ENCODE results near the gene EXOC2.

DNA sequence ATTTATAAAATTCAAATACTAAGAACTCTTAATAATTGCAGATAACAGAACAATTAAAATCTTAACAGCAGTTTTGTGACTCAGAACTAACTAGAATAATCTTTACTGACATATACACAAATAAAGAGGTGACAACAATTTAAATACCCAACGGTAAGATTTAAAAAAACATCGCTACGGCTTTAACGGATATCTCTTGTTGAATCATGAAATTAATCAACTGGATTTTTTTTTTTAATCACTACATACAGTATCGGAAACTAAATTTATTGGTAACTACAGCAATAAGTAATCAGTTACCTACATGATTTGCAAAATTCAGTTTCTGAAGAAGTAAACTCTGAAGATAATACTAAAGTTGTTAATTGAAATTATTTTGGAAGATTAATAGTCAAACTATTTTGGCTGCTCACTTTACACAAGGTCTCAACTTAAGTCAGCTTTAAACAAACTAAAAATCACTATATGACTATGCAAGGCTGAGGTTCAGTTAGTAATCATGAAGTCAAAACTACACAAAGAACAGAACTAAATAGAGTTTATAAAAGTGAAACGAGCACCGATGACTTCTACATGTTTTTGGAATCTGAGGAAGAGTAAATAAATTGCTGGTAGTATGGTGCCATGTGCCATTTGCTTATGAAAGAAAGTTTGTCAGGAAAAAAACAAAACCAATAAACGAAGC is 164.8 kb downstream of the EXOC2 start:
- TF ChIP-seq POLR2A (IDR thresholded peaks at IDR 0.05; ENCODE audit: low read depth, low read length) (no peak), POLR2AphosphoS5 (IDR thresholded peaks at IDR 0.05; ENCODE audit: low read depth, low read length) (no peak), TAF1 (IDR thresholded peaks at IDR 0.05; ENCODE audit: low read depth, low read length) (no peak), POU2F2 (IDR thresholded peaks at IDR 0.05; ENCODE audit: low read depth, low read length) (no peak), SPI1 (IDR thresholded peaks at IDR 0.05; ENCODE audit: low read depth, low read length) (no peak), PAX5 (IDR thresholded peaks at IDR 0.05; ENCODE audit: insufficient read depth, low read length, severe bottlenecking) (no peak)
